PFSK-1 (cell line): ENCODE measurements around the gene PML.

Source experiments
- POLR2AphosphoS5 ChIP-seq: IDR thresholded peaks from 2 replicates; pipeline ENCODE4 v1.6.1; 2012; ENCODE audit warnings: low read depth, mild to moderate bottlenecking, control low read depth, low read length, moderate library complexity
- SIN3A ChIP-seq: IDR thresholded peaks from 2 replicates; pipeline ENCODE4 v1.6.1; 2012; ENCODE audit warnings: mild to moderate bottlenecking, low read length, moderate library complexity, borderline replicate concordance; ENCODE audit not compliant: insufficient read depth

DNA sequence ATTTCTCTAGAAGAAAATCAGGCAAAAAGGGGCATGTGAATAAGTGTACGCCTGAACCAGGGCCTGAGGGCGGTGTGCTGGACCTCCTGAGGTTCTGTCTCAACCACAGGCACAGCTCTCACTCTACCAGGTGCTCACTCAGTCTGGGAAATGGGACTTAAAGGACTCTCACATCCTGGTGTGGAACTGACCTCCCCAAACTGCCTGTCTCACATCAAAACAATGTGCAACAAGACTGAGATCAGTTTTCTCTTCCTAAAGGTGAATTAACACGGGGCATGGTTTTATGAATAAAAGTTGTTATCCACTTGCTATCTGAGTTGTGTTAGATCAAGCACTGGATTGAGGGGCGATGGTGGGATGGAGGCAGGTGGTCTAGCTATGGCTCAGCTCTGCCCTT lies 7.3 kb upstream of the PML start:
- no peak for TF ChIP-seq POLR2AphosphoS5
- no peak for TF ChIP-seq SIN3A
